Gastrocnemius medialis (tissue), 4 donors: ENCODE results near the gene GABBR2.

Source experiments
- CTCF ChIP-seq, 5 experiments: fragments of 450-650 bp in 3 of 5; fragments of 200-600 bp in 2 of 5; sonication (generic) in 2 of 5; IDR thresholded peaks in 4 of 5; conservative IDR thresholded peaks in 1 of 5; 1 replicate in 4 of 5; 2 replicates in 1 of 5; pipeline ENCODE4 v1.5.1; 2016 to 2019; ENCODE audit warnings: antibody characterized with exemption in 5 of 5, mild to moderate bottlenecking in 3 of 5, moderate library complexity in 3 of 5
- POLR2A ChIP-seq, 2 donors: fragments of 450-650 bp; IDR thresholded peaks; one replicate each; pipeline ENCODE4 v1.6.1; 2017; ENCODE audit warnings: antibody characterized with exemption in 2 of 2, mild to moderate bottlenecking in 2 of 2, moderate library complexity in 2 of 2

- TF ChIP-seq POLR2A (IDR thresholded peaks at IDR 0.05) (no peak), CTCF (IDR thresholded peaks at IDR 0.05 in 4 of 5, conservative IDR thresholded peaks at IDR 0.05 in 1 of 5) (no peak)
Observed at GRCh38 chr9:98419260-98419603, 289.5 kb downstream of the GABBR2 start.
